ENCODE measurements around the gene OR56A4.

GRCh38 chr11:6040874-6041273 lies 34.1 kb upstream of the OR56A4 start:
- TF ChIP-seq TARDBP (IDR thresholded peaks at IDR 0.05) (no peak), ELF4 (IDR thresholded peaks at IDR 0.05) (no peak), SUZ12 (IDR thresholded peaks at IDR 0.05) (no peak), BHLHE40 (IDR thresholded peaks at IDR 0.05; ENCODE audit: borderline replicate concordance) (no peak), ARNT (IDR thresholded peaks at IDR 0.05) (no peak), FOXA1 (IDR thresholded peaks at IDR 0.05) (no peak), ZNF384 (IDR thresholded peaks at IDR 0.05) (no peak), FOXM1 (IDR thresholded peaks at IDR 0.05; ENCODE audit: borderline replicate concordance) (no peak), SP1 (IDR thresholded peaks at IDR 0.05) (no peak), CTBP1 (IDR thresholded peaks at IDR 0.05; ENCODE audit: borderline replicate concordance) (no peak)
